NCI-H446 treated with DMSO at 0.1 percent for 48 hours (cell line): ENCODE results near the gene SCRG1.

ENCODE experiments used
- DNase-seq: peaks from one replicate; lab custom pipeline; 2025; lab: John Stamatoyannopoulos, UW

SCRG1 gene

DNA sequence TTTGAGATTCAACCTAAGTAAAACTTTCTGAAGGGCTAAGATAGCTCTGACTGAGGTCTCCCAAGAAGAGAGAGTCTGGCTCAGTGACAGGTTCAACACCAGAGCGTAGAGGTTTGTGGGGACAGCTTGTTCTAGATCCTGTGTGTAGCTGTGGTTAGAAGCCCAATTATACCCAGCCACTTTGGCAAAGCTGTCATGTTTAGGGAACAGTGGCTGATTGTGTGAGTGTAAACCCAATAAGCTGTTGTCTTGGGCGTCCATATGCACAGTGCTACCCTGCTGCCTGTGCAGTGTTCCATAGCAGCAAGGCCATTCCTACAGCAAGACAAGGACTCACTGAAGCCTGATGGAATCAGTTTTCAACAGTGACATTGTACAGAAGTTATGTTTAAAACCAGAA lies 11.2 kb upstream of the SCRG1 start:
- no peak for DNase-seq

DNA sequence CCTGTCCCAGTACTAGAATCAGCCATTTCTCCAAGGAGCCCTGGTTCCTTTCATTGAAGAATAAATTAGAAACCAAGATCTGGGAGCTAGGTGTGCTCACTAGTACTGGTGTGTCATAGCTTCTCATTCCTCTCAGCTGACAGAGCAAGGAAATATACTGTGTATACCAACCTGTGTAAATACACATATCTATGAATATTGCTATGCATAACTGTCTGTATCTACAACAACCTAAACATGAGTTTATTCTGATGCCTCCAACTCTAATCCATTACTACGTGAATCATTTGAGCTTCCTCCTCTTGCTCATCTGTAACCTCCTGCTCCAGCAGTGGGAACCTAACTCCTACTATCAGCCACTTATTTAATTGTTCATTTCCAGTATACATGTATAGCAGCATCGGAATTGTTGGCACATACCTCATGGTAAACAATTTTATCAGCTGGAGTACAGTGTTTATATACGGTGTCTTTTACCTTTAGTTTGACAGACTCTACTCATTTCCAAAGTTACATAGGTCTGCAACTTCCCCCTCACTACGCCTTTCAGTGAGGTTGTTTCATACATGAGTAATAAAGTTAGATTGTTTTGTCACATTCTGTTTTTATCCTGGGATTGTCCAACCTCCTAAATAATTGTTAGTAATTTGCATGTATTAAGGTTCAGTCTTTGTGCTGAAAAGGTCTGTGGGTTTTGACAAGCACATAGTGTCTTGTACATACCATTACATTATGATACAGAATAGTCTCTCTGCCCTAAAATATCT lies 7.1 kb upstream of the SCRG1 start:
- no peak for DNase-seq

DNA sequence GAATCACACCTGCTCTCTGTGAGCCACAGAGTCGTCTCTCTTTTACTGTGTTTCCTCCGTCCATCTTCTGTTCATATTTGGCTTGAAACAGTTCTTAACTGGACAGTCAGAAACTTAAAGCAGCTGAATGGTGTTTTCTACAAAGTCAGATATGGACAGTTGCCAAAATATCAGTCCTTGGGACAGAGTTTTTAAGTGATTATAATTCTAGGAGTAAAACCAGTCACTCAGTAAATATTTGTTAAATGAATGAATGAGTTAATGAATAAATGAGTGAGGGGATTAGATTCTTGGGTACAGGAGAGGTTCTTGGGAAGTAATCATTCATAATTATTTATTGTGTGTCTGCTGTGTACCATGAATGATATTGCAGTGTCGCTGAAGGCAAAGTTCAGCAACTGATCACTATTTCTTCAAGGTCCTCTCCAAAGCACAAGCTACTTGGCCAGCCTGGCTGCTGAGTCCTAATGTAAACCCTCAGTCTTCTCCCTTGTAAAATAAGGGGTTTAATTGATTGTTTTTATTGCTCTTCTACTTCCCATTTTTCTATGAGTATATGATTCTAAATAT lies 5.5 kb upstream of the SCRG1 start:
- no peak for DNase-seq

DNA sequence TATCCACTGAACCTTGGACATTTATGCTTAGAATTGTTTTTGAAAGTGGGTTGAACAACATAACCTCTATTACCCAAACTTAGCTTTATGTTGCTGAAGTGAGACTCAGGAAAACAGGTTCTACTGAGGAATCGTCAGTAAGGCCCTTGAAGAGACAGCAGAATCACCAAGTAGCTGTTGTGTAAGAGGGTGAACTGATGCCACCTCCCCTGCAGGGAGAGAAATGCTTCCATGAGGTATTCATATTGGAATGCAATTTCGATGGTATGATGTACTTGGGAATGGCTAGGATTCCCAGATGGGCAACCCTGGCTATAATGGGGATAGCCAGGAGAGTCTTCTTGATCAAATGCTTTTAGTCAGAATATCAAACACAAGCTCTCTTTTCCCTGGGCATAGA lies 4.1 kb upstream of the SCRG1 start:
- no peak for DNase-seq

DNA sequence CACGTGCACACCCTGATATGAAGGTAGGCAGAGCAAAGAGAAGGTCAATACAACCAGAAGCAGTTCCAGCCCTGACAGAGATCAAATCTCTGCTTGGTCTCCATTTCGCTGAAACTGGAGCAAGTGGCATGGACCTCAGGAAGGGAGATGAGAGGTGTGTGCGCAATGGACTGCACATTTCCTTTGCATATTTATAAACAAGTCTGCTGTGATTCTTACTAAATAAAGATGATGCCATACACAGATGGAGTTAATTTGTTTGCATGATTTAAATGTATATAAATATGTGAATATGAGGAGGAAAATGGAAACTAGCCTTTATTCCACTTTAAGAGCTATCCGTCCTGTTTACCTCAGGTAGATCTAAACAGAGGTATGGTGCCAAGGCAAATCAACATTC lies 2.1 kb upstream of the SCRG1 start:
- DNase-seq = no peak

DNA sequence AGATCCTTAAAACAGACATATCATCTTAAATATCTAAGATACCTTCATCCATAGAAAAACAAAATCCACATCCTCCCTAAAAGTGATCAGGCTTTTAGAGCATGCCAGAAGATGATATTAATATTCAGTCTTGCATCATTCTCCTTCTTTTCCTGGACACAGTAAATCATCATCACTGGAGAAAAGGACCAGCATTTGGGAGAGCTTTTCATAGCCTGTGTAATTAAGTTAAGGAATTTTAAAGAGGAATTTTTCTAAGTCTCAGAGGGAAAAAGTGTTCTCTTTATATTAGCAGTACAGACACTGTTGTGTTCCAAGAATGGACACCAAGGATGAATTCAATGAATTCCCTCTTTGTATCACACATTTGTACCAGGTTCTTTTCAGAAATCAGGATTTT lies 696 bp downstream of the SCRG1 start:
- DNase-seq = no peak

DNA sequence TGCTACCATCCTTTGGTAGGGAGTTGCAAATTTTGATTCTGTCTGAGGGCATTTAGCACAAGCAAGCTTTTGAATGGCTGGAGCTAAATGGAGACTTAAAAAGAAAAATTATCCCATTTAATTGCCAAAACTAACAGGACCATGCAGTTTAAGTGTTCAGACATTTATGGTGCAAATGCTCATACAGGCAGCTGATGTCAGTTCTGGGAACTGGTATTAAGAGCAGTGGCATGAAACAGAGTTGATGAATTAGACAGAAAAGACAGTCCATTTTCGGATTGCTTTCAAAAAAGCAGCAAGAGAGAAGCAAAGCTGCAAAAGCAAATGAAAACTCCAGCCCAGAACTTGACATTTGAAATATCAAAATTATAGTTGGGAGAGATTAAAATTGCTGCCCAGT lies 1.3 kb downstream of the SCRG1 start:
- no peak for DNase-seq

DNA sequence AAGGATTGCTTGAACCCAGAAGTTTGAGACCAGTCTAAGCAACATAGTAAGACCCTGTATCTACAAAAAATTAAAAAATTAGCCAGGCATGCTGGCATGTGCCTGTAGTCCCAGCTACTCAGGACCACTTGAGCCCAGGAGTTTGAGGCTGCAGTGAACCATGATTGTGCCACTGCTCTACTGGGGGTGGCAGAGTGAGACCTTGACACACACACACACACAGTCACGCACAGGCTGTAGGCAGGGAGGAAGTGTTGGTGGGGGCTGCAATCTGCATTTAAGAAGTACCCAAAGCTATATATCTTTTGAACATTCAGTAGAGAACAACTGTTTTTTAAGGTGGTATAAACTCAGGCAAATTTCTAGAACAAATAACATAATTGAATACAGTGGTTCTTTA lies 7.2 kb downstream of the SCRG1 start:
- DNase-seq = no peak

DNA sequence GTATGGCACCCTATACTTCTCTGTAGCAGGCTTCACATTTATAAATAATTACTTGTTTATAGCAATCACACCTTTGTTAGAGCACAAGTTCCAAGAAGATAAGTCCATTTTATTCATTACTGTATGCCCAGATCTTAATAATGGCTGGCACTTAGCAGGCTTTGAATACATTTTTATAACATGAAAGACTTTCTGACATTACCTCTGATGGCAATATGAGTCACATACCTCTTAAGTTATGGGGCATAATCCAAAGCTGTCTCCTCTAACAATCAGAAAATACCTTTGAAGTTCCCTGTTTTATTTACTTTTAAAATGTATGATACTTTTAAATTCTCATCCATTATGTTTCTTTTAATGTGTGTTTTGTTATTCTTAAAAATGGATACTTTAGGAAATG lies 12.2 kb downstream of the SCRG1 start:
- no peak for DNase-seq

DNA sequence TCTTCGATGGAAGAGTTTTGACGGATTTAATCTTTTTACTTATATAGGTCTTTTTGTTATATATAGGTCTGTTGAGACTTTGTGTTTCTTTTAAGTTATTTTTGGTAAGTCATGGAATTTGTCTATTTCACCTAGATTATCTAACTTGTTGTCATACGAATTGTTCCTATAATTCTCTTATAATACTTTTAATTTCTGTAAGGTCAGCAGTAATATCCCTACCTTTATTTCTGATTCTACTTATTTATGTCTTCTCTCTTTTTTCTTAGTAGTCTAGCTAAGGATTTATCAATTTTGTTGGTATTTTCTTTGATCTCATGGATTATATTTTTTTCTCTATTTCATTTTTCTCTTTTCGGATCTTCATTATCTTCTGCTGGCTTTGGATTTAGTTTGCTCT lies 16.6 kb downstream of the SCRG1 start:
- no peak for DNase-seq

DNA sequence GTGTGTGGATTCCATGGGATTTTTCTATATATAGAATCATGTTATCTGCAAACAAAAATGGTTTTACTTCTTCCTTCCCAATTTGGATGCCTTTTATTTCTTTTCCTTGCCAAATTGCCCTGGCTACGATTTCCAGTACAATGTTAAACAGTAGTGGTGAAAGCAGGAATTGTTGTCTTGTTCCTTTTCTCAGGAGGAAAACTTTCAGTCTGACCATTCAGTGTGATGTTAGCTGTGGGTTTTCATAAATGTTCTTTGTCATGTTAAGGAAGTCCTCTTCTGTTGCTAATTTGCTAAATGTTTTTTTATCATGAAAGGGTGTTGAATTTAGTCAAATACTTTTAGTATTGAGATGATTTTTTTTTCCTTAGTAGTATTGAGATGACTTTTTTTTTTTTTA lies 17.3 kb downstream of the SCRG1 start:
- DNase-seq = no peak

DNA sequence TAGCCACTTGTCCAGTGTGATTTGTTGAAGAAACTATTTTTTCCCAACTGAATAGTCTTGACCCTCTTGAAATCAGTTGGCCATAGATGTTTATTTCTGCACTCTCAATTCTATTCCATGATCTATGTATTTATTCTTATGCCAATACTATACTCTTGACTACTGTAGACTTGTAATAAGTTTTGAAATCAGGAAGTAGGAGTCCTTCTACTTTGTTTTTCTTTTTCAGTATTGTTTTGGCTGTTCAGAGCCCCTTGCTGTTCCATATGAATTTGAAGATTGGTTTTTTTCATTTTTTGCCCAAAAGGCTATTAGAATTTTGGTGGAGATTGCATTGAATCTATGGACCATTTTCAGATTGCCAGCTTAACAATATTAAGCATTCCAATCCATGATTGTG lies 17.9 kb downstream of the SCRG1 start:
- no peak for DNase-seq

DNA sequence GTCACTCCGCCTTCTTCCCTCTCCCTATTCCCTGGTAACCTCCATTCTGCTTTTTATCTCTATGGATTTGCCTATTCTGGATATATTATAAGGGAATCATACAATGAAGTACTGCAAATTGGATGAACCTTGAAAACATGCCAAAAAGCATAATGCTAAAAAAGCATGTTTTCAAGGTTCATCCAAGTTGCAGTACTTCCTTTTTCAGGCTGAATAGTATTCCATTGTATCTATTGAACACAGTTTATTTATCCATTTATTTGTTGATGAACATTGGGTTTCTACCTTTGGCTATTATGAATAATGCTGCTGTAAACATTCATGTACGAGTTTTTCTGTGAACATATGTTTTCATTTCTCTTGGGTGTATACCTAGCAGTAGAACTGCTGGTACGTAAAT lies 19.0 kb downstream of the SCRG1 start:
- DNase-seq = no peak

DNA sequence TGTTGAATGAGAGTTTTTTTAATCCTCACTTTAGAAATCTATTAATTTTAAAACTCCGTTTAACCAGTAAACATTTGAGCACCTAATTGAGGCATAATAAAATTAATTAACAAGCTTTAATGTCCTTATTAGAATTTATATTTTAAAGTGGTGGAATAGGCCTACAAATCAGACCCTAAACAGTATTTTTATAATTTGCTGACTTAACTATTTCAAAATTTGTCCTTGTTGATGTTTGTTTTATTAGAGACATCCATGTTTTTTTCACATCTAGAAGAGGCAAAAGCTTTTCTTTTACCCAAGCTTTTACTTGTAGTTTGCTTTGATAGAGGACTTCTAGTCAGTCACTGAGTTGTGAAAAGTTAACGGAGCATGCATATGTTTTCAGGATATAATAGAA lies 24.3 kb downstream of the SCRG1 start:
- no peak for DNase-seq

DNA sequence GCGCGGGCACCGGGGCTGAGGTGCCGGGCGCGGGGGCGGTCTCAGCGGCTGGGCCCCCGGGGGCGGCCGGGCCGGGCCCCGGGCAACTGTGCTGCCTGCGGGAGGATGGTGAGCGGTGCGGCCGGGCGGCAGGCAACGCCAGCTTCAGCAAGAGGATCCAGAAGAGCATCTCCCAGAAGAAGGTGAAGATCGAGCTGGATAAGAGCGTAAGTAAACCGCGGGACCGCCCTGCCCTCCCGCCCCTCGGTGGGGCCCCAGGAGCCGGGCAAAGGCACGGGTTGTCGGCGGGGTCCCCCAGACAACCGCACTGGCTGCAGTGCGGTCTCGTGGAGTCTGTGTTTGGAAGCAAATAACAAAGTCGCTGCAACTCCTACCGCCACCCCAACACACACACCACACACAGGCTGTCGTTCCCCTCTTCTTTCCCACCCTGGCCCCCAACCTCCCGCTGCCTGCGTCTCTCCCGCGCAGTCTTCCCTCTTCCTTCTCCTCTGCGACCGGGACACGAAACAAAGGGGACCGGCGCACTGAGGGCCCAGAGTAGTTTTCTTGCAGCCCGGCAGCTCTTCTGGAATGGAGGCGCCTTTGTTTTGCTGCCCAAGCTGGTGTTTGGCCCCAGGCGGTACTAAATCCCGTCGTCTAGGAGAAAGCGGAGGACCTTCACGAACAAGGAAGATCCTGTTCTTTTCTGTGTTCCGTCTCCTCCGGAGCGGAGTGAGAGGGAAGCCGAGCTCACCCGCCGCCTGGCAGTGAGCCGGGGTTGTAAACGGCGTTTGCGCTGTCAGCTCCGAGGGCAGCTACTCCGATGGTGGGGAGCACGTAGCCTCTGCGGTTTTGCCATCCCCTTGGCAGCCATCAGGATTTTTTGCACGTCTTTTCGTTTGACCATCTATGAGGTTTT lies 27.4 kb downstream of the SCRG1 start:
- peak; percentile 21 for DNase-seq

DNA sequence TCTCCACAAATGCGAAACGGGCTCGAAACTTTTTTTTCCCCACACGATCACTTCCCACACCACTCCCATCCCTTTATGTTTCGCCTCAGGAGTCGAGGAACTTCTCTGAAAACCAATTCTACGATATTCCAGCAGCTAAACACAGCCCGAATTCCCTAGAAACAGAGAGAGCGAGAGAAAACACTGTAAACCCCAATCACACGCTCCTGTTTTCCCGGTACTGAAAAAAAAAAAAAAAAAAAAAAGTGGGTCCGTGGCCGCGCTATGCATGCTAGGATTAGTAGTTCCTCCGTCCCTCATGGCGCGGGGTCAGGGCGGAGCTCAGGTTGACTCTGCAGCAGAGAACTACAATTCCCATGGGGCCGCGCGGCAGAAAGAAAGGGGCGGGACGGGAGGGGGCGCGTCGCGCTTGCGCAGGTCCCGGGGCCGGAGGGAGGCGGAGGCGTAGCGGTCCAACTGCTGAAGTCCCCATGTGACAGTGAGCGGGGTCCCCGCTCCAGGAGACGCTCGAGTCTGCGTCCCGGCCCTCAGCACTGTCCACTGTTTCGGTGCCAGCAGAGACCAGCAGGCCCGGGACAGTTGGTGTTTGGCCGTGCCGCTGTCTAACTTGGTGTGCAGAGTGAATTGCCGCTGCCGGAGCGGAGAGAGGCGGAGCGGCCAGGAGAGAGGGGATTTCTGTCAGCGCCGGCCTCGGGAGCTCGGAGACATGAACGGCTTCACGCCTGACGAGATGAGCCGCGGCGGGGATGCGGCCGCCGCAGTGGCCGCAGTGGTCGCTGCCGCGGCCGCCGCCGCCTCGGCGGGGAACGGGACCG lies 28.2 kb downstream of the SCRG1 start, which contains the start of gene SAP30:
Gene SAP30 (plus strand): TSS at position 478 of the 815 bp plus-strand sequence. CDS start 229 bp downstream, at position 707.
- peak; percentile 95 for DNase-seq

DNA sequence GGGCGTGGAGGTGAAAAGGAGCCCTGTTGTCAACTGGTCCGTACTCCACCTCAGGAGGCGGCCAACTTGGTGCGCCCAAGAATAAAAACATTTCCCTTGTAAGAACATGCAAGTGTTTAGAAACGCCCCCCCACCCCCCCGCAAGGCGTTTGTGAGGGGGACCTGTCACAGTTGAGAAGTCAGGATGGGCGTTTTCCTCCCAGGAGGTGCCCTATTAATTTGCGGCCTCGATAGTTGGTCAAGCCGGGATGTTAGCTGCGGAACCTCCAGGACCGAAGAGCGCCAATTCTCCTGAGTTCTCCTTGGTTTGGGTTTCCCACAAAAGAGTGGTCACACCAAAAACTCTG lies 28.8 kb downstream of the SCRG1 start:
- no peak for DNase-seq

DNA sequence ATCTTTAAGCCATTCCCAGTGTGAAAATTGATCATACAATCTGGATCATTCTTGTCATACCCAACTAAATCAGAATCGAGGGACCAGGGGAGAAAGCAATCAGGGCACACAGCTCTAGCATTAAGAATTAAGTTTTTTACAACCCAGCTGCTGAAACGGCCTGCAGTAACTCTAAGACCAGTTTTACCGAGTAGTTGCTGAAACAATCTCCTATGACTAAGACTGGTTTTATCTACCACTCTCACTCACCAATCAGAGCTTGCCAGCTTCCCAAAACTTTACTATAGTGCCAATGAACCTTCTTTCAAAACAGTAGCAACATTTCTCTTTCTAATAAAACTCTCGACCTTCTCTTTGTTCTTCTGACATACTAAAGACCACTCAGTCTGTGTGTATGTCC lies 31.0 kb downstream of the SCRG1 start:
- DNase-seq = no peak

DNA sequence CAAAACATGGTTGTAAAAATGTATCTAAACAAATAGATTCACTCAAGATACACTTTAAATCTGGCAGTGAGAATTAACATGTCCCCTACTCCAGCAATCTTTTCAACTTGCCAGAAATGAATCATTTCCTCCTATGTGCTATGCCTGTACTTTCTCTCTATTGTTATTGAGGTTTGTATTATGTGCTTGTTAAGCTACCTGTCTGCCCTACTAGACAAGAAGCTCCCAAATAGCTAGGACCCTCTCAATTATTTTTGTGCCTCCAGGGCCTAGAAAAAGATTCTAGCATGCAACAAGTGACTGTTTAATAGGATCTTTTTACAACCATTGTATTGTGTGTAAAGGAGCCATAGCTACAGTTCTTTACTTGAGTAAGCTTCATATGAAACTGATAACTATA lies 31.6 kb downstream of the SCRG1 start:
- DNase-seq = no peak

DNA sequence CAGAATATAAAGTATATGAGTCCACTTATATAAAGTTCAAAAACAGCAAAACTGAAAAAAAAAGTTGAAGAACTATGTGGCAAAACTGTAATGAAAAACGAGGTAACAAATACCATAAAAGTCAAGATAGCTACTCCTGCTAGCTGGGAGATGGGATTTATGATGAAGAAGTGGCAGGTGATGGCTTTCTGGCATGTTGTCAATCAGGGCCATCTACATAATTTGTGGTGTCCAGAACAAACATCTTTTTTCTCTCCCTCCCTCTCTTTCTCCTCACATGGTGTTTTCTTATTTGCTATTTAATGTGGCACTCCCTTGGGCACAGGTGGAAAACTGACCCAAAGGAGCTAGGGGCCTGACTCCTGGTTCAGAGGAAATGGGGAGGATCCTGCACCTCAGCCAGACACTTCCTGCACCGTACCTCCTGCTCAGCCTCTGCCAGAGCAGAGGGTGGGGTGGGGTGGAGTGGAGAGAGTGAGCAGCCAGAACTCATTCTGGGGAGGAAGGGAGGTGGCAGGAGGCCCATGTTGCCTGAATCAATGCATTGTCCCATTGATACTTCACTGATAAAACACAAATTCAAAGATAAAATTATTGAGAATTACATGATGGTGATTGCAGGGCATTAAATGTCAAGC lies 33.4 kb downstream of the SCRG1 start:
- no peak for DNase-seq

DNA sequence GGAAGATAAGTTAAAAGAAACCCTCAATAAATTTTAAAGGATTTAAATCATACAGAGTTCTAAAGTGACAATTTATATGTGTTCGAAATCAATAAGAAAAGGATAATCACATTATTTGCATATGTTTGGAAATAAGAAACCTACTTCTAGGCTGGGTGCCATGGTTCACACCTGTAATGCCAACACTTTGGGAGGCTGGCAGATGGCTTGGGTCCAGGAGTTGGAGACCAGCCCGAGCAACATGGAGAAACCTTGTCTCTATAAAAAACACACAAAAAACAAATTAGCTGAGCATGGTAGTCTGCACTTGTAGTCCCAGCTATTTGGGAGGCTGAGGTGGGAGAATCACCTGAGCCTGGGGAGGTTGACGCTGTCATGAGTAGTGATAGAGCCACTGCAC lies 36.2 kb downstream of the SCRG1 start:
- DNase-seq = no peak
